ENCODE results near the gene MACROH2A2. TPM values are rescaled to one million over a fixed set of nuclear protein-coding genes. Genes with fewer than 3 reads are reported as not detected.

The MACROH2A2 gene
- total and polyA plus RNA-seq, 2 experiments from 2014 or later: 11.6 to 16.2 TPM

DNA sequence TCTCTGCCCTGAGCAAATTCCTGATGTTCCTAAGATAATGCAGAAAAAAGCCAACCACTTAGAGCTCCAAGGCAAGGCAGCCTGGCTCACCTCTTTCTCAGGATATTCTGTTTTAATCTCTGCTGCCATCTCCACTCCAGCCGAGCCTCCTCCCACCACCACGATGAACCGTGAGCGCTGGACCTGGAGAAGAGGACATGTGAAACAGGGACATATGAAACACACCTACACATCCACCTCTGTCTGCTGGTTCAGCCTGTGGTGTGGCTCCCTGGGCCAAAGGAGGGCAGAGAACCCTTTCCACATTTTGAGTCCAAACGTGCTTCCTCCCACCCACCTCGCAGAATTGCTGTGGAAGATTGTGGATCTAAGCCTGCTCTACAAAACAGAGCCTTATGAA is 67.8 kb downstream of the MACROH2A2 start:
- H3K4me3 ChIP-seq: no peak overlapping the region
- H3K4me2 ChIP-seq: no peak overlapping the region
- no peaks in the 10 kb centered on the region for H3K9me2 ChIP-seq (ENCODE audit: insufficient read depth)
- H3K79me2 ChIP-seq (replicated peaks; ENCODE audit: insufficient read depth): no peaks in the 10 kb centered on the region
- Mint-ChIP-seq H3K27me3 (ENCODE audit: insufficient read depth, low read depth, poor library complexity) (peaks cover 13% of the 10 kb centered on the region), H3K4me1 (peaks cover 3% of the 10 kb centered on the region; the same call in 1 of the 3 replicates), H3K27ac (no peak overlapping the region), H3K9me3 (peaks cover 3% of the 10 kb centered on the region; the same call in 1 of the 3 replicates), H3K4me3 (no peak overlapping the region), H3K36me3 (ENCODE audit: low read depth) (peaks cover 3% of the 10 kb centered on the region; the same call in 1 of the 3 replicates)
- no peak for DNase-seq (ENCODE audit: low spot score)
- H2AFZ ChIP-seq: no peak overlapping the region
- no peak for ATAC-seq
- H3F3A ChIP-seq (replicated peaks; ENCODE audit: low read depth): no peaks in the 10 kb centered on the region
- H3K4me1 ChIP-seq (ENCODE audit: insufficient read depth): no peaks in the 10 kb centered on the region
- H3K27me3 ChIP-seq (ENCODE audit: insufficient read depth): no peaks in the 10 kb centered on the region
- TF ChIP-seq EZH2 (IDR thresholded peaks at IDR 0.05; ENCODE audit: low read depth, unreplicated experiment) (no peak), STAT1 (IDR thresholded peaks at IDR 0.05; ENCODE audit: unreplicated experiment) (no peak), NANOG (IDR thresholded peaks at IDR 0.05; ENCODE audit: borderline replicate concordance) (no peak)
- TF ChIP-seq, protein P1, sequence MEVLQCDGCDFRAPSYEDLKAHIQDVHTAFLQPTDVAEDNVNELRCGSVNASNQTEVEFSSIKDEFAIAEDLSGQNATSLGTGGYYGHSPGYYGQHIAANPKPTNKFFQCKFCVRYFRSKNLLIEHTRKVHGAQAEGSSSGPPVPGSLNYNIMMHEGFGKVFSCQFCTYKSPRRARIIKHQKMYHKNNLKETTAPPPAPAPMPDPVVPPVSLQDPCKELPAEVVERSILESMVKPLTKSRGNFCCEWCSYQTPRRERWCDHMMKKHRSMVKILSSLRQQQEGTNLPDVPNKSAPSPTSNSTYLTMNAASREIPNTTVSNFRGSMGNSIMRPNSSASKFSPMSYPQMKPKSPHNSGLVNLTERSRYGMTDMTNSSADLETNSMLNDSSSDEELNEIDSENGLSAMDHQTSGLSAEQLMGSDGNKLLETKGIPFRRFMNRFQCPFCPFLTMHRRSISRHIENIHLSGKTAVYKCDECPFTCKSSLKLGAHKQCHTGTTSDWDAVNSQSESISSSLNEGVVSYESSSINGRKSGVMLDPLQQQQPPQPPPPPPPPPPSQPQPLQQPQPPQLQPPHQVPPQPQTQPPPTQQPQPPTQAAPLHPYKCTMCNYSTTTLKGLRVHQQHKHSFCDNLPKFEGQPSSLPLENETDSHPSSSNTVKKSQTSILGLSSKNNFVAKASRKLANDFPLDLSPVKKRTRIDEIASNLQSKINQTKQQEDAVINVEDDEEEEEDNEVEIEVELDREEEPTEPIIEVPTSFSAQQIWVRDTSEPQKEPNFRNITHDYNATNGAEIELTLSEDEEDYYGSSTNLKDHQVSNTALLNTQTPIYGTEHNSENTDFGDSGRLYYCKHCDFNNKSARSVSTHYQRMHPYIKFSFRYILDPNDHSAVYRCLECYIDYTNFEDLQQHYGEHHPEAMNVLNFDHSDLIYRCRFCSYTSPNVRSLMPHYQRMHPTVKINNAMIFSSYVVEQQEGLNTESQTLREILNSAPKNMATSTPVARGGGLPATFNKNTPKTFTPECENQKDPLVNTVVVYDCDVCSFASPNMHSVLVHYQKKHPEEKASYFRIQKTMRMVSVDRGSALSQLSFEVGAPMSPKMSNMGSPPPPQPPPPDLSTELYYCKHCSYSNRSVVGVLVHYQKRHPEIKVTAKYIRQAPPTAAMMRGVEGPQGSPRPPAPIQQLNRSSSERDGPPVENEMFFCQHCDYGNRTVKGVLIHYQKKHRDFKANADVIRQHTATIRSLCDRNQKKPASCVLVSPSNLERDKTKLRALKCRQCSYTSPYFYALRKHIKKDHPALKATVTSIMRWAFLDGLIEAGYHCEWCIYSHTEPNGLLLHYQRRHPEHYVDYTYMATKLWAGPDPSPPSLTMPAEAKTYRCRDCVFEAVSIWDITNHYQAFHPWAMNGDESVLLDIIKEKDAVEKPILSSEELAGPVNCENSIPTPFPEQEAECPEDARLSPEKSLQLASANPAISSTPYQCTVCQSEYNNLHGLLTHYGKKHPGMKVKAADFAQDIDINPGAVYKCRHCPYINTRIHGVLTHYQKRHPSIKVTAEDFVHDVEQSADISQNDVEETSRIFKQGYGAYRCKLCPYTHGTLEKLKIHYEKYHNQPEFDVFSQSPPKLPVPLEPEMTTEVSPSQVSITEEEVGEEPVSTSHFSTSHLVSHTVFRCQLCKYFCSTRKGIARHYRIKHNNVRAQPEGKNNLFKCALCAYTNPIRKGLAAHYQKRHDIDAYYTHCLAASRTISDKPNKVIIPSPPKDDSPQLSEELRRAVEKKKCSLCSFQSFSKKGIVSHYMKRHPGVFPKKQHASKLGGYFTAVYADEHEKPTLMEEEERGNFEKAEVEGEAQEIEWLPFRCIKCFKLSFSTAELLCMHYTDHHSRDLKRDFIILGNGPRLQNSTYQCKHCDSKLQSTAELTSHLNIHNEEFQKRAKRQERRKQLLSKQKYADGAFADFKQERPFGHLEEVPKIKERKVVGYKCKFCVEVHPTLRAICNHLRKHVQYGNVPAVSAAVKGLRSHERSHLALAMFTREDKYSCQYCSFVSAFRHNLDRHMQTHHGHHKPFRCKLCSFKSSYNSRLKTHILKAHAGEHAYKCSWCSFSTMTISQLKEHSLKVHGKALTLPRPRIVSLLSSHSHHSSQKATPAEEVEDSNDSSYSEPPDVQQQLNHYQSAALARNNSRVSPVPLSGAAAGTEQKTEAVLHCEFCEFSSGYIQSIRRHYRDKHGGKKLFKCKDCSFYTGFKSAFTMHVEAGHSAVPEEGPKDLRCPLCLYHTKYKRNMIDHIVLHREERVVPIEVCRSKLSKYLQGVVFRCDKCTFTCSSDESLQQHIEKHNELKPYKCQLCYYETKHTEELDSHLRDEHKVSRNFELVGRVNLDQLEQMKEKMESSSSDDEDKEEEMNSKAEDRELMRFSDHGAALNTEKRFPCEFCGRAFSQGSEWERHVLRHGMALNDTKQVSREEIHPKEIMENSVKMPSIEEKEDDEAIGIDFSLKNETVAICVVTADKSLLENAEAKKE (CRISPR knock-in tag; IDR thresholded peaks at IDR 0.05): no peak
- H4K20me1 ChIP-seq (replicated peaks; ENCODE audit: insufficient read depth): no peaks in the 10 kb centered on the region
- H3K36me3 ChIP-seq (ENCODE audit: insufficient read depth): no peaks in the 10 kb centered on the region
- H3K27ac ChIP-seq (ENCODE audit: low read depth): no peak overlapping the region

DNA sequence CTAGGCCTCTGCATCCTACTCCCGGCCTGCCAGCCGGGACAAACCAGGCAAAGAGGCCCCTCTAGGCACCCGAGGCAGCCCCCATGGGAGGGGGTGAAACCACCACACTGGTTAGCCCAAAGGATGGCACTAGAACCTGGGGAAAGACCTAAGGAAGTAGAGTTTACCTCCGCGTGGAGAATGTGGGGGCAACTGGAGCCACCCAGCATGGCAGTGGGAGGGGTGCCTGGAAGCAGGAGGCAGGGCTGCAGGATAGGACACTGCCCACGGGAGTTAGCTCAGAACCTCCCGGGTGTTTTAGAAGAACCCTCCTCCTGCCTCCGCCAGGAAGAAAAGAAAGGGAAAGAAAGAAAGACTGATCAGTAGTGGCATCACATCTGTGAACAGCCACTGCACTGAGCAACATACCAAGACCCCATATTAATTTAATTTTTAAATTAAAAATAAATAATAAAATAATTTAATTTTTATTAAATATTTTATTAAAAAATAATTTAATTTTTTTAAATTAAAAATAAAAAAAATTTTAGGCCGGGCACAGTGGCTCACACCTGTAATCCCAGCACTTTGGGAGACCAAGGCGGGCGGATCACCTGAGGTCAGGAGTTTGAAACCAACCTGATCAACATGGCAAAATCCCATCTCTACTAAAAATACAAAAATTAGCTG is 68.8 kb downstream of the MACROH2A2 start:
- ATAC-seq (no peak), DNase-seq (ENCODE audit: low spot score) (no peak)
- no peak overlapping the region for H3K4me3 ChIP-seq
- H3K27ac ChIP-seq (ENCODE audit: low read depth): no peak overlapping the region
- no peaks in the 10 kb centered on the region for H3K4me1 ChIP-seq (ENCODE audit: insufficient read depth)
- no peaks in the 10 kb centered on the region for H3K36me3 ChIP-seq (ENCODE audit: insufficient read depth)
- no peak overlapping the region for H3K4me3 Mint-ChIP-seq
- peaks cover 3% of the 10 kb centered on the region; the same call in 1 of the 3 replicates for H3K36me3 Mint-ChIP-seq (ENCODE audit: low read depth)
- H3K4me2 ChIP-seq: no peak overlapping the region
- no peak overlapping the region for H3K27ac Mint-ChIP-seq
- no peaks in the 10 kb centered on the region; the same call in 2 of the 3 replicates for H3K4me1 Mint-ChIP-seq
- H4K20me1 ChIP-seq (replicated peaks; ENCODE audit: insufficient read depth): no peaks in the 10 kb centered on the region; the same call in 1 of the 2 replicates
- H3K27me3 ChIP-seq (ENCODE audit: insufficient read depth): no peaks in the 10 kb centered on the region
- peaks cover 9% of the 10 kb centered on the region for H3K27me3 Mint-ChIP-seq (ENCODE audit: insufficient read depth, low read depth, poor library complexity)
- H3K9me3 Mint-ChIP-seq: peaks cover 3% of the 10 kb centered on the region; the same call in 1 of the 3 replicates
- no peaks in the 10 kb centered on the region for H3K9me2 ChIP-seq (ENCODE audit: insufficient read depth)
- no peaks in the 10 kb centered on the region for H3F3A ChIP-seq (replicated peaks; ENCODE audit: low read depth)
- H3K79me2 ChIP-seq (replicated peaks; ENCODE audit: insufficient read depth): no peaks in the 10 kb centered on the region
- no peak overlapping the region for H2AFZ ChIP-seq
- no peak for TF ChIP-seq EZH2phosphoT487 (IDR thresholded peaks at IDR 0.05; ENCODE audit: unreplicated experiment)
- TF ChIP-seq, protein P1 (CRISPR knock-in tag; IDR thresholded peaks at IDR 0.05): no peak

Data from GM23338 (cell line).